H4 (cell line): Measurements from ENCODE around the gene CCDC160. TPM values are rescaled to one million over a fixed set of nuclear protein-coding genes. Genes with fewer than 3 reads are reported as not detected.
"Not testable (repeated sequence)": the region's sequence is repeated elsewhere in the genome, so short reads cannot be mapped to it uniquely, and the experiment has no call there.

Source experiments
- DNase-seq: peaks from one replicate; pipeline ENCODE4 v3.0.0-alpha.2; 2015; ENCODE audit warnings: low spot score
- total RNA-seq: library from RNA; depleted of rRNA; stranded (reverse); fragments of >200 nt; shearing (Covaris generic); gene quantifications from 2 replicates; pipeline ENCODE4 v1.2.3, GENCODE V29; 2014; rRNA removed

Gene CCDC160
- 0.15 and 0.27 TPM in 2 replicates for total RNA-seq

- no peak for DNase-seq
These were observed at the start of gene CCDC160 for GRCh38 chrX:134236626-134237614. Gene CCDC160 (plus strand): TSS chrX:134237182. CDS start chrX:134244801, 7,619 bp downstream.

- DNase-seq: no peak
These were observed 45.7 kb upstream of the CCDC160 start for GRCh38 chrX:134191281-134191680.

GRCh38 chrX:134194915-134195314 is 42.1 kb upstream of the CCDC160 start:
- no peak for DNase-seq

GRCh38 chrX:134202561-134202960 is 34.4 kb upstream of the CCDC160 start:
- DNase-seq: no peak

- no peak for DNase-seq
These were observed 30.8 kb upstream of the CCDC160 start for GRCh38 chrX:134206221-134206620.

- DNase-seq: no peak
These were observed 26.5 kb upstream of the CCDC160 start for GRCh38 chrX:134210465-134210864.

GRCh38 chrX:134235236-134235635 is 1.7 kb upstream of the CCDC160 start:
- DNase-seq: no peak

- not testable (repeated sequence) for DNase-seq
These were observed 1.2 kb downstream of the CCDC160 start for GRCh38 chrX:134238144-134238543.

GRCh38 chrX:134239016-134239415 is 2.0 kb downstream of the CCDC160 start:
- no peak for DNase-seq

- no peak for DNase-seq
These were observed 3.2 kb downstream of the CCDC160 start for GRCh38 chrX:134240209-134240608.

GRCh38 chrX:134241960-134242619 is 5.1 kb downstream of the CCDC160 start:
- no peak for DNase-seq

GRCh38 chrX:134244043-134244442 is 7.1 kb downstream of the CCDC160 start:
- DNase-seq: peak; percentile 5

- DNase-seq: peak; percentile 52
These were observed 9.3 kb downstream of the CCDC160 start for GRCh38 chrX:134246282-134246681.

GRCh38 chrX:134247492-134247891 is 10.5 kb downstream of the CCDC160 start:
- DNase-seq: no peak

GRCh38 chrX:134249241-134249640 is 12.3 kb downstream of the CCDC160 start:
- no peak for DNase-seq

- DNase-seq: no peak
These were observed 14.3 kb downstream of the CCDC160 start for GRCh38 chrX:134251241-134251640.

- no peak for DNase-seq
These were observed 17.5 kb downstream of the CCDC160 start for GRCh38 chrX:134254511-134254910.

GRCh38 chrX:134255555-134255954 is 18.6 kb downstream of the CCDC160 start:
- DNase-seq: no peak

- no peak for DNase-seq
These were observed 19.7 kb downstream of the CCDC160 start for GRCh38 chrX:134256684-134257083.

GRCh38 chrX:134258202-134258601 is 21.2 kb downstream of the CCDC160 start:
- no peak for DNase-seq

- DNase-seq: not testable (repeated sequence)
These were observed 49.0 kb downstream of the CCDC160 start for GRCh38 chrX:134285934-134286333.

GRCh38 chrX:134287346-134287745 is 50.4 kb downstream of the CCDC160 start:
- DNase-seq: no peak

GRCh38 chrX:134294548-134294947 is 57.6 kb downstream of the CCDC160 start:
- DNase-seq: no peak
